GM21526 (cell line): ENCODE data around the gene ZNF844.
"Not testable (repeated sequence)": the region's sequence is repeated elsewhere in the genome, so short reads cannot be mapped to it uniquely, and the experiment has no call there.

Experiments used
- ATAC-seq: cut with Tn5 transposase; IDR thresholded peaks from one replicate; pipeline ENCODE4 v1.9.1; 2021; ENCODE audit warnings: moderate library complexity; ENCODE audit not compliant: unreplicated experiment, low FRiP score

The ZNF844 gene

GRCh38 chr19:12064590-12065538 is at the start of gene ZNF844:
ZNF844 (plus strand) TSS chr19:12064731; CDS start chr19:12064874, 143 bp downstream.
- ATAC-seq = no peak

- no peak for ATAC-seq
Measured at GRCh38 chr19:12015015-12015752, 49.3 kb upstream of the ZNF844 start.

GRCh38 chr19:12015753-12016116 is 48.8 kb upstream of the ZNF844 start:
- ATAC-seq = no peak

GRCh38 chr19:12034198-12034597 is 30.3 kb upstream of the ZNF844 start:
- ATAC-seq = no peak

- ATAC-seq = no peak
Measured at GRCh38 chr19:12034620-12035019, 29.9 kb upstream of the ZNF844 start.

- ATAC-seq = no peak
Measured at GRCh38 chr19:12035220-12036172, 29.0 kb upstream of the ZNF844 start, which contains the start of gene ZNF433. ZNF433 (minus strand) TSS chr19:12035679; CDS start chr19:12035539, 140 bp downstream.

- no peak for ATAC-seq
Measured at GRCh38 chr19:12042893-12043292, 21.6 kb upstream of the ZNF844 start.

GRCh38 chr19:12043752-12044422 is 20.6 kb upstream of the ZNF844 start:
- ATAC-seq = no peak

- no peak for ATAC-seq
Measured at GRCh38 chr19:12047868-12048267, 16.7 kb upstream of the ZNF844 start.

GRCh38 chr19:12052091-12052496 is 12.4 kb upstream of the ZNF844 start:
- ATAC-seq = no peak

GRCh38 chr19:12052497-12053169 is 11.9 kb upstream of the ZNF844 start, which contains the start of gene ZNF878:
ZNF878 (minus strand) TSS chr19:12052961; CDS start chr19:12052801, 160 bp downstream.
- ATAC-seq = peak; percentile 86

GRCh38 chr19:12055784-12056183 is 8.7 kb upstream of the ZNF844 start:
- ATAC-seq = no peak

GRCh38 chr19:12075538-12076139 is 11.1 kb downstream of the ZNF844 start:
- ATAC-seq = no peak

GRCh38 chr19:12076331-12076730 is 11.8 kb downstream of the ZNF844 start:
- not testable (repeated sequence) for ATAC-seq

- ATAC-seq = no peak
Measured at GRCh38 chr19:12077375-12077774, 12.8 kb downstream of the ZNF844 start.

- ATAC-seq = not testable (repeated sequence)
Measured at GRCh38 chr19:12083336-12083735, 18.8 kb downstream of the ZNF844 start.

- no peak for ATAC-seq
Measured at GRCh38 chr19:12085074-12085818, 20.7 kb downstream of the ZNF844 start.

- ATAC-seq = no peak
Measured at GRCh38 chr19:12090807-12091206, 26.3 kb downstream of the ZNF844 start.
